ENCODE results near the gene BPIFB6.

BPIFB6 gene

DNA sequence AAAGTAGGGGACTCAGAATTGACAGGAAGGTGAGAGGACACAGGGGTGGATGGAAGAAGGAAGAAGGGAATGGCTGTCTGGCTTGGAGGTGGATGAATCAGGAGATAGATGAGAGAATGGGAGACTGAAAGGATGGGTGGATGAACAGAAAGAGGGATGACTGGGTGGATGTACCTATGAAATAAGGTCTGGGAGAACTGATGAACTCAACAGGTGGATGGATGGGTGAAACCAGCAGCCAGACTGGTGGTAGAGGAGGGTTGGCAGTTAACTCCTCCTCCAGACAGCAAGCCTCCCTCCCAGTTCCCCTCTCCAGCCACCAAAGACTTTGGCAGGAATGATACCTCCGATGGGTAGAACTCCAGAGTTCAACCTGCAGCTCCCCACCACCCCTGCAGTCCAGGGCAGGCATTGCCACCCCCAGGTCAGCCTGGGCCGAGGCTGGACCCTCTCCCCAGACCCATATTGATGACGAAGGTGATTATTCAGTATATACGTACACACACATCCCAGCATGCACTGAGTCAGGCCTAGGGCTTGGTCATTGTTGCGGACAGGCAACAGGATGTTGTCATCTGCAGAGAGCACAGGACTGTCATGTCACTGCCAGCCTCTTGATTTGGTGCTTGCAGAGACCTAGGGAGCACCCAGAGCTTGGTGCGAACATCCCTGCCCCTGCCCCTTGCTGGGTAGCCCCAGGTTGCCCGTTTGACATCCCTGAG, 29.2 kb upstream of the BPIFB6 start:
- DNase-seq (ENCODE audit: low spot score), result no peak

- no peak for DNase-seq (ENCODE audit: low spot score)
These were observed 27.2 kb upstream of the BPIFB6 start, which contains the start of gene SUN5 for GRCh38 chr20:33004141-33004751. TSS of gene SUN5 (minus strand) at chr20:33004433. CDS start at chr20:33004340, 93 bp downstream.

- no peak for DNase-seq (ENCODE audit: low spot score)
These were observed 26.3 kb upstream of the BPIFB6 start for GRCh38 chr20:33005132-33005566.

DNA sequence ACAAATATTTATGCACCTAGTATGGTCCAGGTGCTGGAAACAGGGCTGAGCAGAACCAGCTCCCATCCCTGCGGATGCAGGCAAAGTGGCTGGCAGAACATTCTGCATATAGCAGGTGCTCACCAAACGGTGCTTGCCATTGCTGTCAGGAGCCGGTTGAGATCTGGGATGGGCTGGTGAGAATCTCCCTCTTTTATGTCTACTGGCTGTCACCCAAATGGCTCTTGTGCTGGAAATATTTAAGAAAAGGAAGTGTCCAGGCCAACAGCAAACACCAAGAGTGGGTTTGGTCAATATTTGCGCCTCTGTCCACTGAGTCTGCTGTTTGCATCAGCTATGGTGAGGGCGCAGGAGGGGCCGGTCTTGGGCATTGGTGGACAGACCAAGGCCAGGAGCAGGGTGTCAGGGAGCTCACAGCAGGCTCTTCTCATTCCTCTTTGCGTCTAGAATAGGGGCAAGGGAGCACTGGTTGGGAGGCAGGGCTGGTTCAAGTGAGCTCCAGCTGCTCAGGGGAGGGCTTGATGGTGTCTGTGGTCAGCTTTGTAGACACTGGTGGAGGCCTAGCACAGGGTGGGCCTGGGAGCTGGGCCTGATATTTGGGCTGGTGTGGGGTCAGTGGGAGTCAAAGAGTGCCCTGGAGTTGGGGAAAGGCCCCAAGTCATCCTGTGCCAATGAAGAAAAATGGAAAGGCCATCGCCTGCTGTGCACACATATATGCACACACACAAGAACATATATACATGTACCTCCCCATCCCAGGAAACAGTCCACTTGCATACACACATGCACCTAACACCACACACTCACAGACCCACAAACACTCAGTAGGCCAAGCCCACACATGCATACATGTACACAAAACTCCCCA, 25.3 kb upstream of the BPIFB6 start:
- DNase-seq (ENCODE audit: low spot score), result no peak

- DNase-seq (ENCODE audit: low spot score), result no peak
These were observed 24.6 kb upstream of the BPIFB6 start for GRCh38 chr20:33006776-33007375.

DNA sequence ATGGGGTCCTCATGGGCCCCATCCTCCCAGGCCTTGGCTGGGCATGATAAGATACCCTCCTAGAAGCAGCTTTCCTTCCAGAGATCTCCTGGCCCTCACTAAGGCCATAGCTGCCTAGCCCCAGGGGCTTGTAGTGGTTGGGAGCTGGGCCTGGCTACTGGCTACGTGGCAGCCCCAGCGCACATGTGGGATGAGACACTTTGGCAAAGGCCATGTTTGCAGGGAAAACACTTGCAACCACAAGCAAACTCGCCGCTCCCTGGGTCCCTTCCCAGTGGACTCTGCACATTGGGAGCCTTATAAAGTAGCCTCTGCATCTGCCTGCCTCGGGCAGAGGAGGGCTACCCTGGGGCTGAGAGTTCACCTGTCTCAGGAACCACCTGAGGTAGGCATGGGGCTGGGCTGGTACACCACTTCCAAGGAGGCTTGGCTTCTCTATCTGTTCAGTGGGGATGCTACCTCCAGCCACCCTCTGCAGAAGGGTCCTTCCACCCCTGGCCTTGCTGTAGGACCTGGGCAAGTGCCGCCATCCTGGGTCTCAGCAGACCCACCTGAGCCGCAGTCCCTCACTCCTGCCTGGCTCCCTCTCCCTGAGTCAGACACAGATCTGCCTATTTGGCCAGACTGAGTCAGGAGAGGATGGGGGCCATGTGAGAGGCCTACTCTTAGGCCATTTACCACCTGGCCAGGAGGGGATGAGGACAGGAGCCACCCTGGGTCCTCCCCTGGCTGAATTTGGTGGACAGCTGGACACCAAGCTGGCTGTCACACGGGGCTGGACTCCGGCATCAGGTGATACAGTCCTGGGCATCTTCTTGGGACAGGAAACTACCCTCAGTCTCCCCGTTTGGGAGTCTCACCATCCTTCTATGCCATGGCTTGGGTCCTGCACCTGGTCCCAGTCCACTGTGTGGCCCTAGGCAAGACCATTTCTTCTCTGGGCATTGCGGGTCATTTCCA, 23.8 kb upstream of the BPIFB6 start, which contains the start of gene BPIFB2:
Gene BPIFB2 (plus strand): TSS at position 329 of the 960 bp plus-strand sequence. CDS start 871 bp downstream, outside the sequence.
- DNase-seq (ENCODE audit: low spot score), result no peak

DNA sequence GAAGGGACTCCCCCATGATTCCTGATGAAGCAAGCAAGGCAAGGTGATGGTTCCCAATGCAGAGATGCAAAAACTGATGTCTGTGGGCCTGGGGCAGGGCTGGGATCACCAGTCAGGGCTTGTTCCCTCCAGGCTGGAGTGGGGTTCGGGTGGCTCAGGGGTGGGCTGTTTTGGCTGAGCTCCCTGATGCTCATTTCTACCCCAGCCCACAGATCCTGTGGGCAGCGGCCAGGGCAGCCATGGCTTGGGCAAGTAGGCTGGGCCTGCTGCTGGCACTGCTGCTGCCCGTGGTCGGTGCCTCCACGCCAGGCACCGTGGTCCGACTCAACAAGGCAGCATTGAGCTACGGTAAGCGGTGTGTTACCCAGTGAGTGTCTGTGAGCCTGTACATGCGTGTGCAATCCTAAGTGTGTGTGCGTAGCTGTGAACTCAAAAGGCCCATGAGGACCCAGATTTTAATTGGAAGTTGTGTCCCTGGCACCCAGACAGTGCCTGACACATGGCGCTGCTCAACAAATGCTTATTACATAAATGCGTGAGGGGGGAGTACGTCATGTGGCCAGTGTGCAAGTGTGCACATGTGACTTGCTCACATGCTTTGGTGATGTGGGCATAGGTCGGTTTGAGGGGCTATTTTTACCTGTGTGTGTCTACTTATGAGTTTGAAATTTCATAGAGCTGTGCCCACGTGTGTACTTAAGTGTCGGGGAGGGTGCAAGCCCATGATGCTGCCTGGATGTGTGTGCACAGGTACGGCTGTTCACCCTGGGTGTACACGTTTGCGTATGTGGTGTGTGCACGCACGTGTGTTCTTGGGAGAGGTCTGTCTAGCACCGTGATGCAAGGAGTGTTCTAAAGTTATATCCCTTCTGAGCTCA, 22.9 kb upstream of the BPIFB6 start:
- DNase-seq (ENCODE audit: low spot score), result no peak

GRCh38 chr20:33009214-33010132, 22.0 kb upstream of the BPIFB6 start:
- peak; percentile 2 for DNase-seq (ENCODE audit: low spot score)

DNA sequence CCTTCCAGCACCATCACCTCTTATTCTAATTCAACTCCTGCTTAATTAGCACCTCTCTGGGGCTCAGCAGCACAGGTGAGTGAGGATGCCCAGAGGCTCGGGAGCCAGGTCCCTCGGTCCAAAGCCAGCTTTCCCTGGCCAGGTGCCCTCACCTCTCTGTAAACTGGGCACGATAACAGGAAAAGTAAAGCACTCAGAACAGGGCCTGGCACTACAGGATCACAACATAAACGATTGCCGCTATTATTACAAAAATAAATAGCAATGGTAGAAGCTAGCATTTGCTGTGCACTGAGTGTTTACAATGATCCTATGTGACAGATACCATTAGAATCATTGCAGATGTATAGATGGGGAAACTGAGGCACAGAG, 21.3 kb upstream of the BPIFB6 start:
- DNase-seq (ENCODE audit: low spot score), result no peak

DNA sequence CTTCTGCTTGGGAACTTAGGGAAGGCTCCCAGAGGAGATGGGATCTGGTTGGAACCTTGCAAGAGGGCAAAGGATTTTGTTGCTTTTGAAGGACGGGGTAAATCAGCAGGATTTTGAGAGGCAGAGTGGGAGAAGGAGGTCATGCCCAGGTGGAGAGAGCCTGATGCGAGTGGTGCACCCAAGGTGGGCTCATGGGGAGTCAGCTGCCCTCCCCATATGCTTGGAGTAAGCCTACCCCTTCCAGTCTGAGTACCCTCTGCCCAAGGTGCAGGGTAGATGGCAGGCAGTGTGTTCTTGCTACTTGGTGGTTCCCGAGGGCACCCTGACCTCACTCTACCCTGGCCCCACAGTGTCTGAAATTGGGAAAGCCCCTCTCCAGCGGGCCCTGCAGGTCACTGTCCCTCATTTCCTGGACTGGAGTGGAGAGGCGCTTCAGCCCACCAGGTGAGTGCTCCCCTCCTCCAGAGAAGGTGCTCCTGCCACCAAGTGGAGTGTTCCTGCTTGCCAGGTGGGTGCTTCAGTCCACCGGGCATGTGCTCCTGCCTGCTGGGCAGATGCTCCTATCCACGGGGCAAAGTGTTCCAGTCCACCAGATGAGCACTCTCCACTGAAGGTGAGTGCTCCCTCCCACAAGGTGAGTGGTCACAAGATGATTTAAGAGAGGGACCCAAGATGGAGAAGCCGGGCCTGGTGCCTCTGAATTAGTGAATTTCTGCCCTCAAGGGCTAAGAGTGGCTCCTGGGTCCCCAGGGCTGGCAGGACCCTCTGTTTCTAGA, 20.6 kb upstream of the BPIFB6 start:
- no peak for DNase-seq (ENCODE audit: low spot score)

GRCh38 chr20:33012327-33013189, 18.9 kb upstream of the BPIFB6 start:
- no peak for DNase-seq (ENCODE audit: low spot score)

DNA sequence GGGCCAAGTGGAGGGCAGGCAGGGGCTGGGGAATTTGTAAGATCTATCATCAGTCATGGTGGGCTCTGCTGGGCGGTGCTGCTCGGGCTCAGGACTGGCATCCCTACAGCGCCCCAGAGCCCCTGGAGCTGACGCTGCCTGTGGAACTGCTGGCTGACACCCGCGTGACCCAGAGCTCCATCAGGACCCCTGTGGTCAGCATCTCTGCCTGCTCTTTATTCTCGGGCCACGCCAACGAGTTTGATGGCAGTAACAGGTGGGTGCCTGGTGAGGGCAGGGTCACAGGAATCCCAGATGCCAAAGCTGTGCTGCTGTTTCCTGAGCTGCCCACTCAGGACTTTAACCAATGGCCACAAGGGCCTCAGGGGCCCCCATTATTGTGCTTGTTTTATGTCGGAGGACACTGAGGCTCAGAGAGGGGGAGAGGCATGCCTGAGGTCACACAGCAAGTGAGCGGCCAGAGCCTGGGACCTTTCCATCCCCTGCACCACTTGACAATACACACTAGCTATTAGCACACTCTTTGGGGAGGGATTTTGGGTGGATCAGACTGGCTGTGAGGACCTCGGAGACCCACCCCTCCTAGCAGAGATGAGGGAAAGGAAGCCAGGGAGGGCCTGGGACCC, 17.6 kb upstream of the BPIFB6 start:
- no peak for DNase-seq (ENCODE audit: low spot score)

GRCh38 chr20:33014336-33015113, 16.9 kb upstream of the BPIFB6 start:
- DNase-seq (ENCODE audit: low spot score), result no peak

- no peak for DNase-seq (ENCODE audit: low spot score)
These were observed 16.3 kb upstream of the BPIFB6 start for GRCh38 chr20:33015114-33015484.

- DNase-seq (ENCODE audit: low spot score), result no peak
These were observed 15.5 kb upstream of the BPIFB6 start for GRCh38 chr20:33015700-33016580.
